C4-2B (cell line): ENCODE data around the gene SFMBT2.

Experiments used
- ZFX ChIP-seq: fragments of 450-650 bp; IDR thresholded peaks from 2 replicates; pipeline ENCODE4 v1.6.1; 2017
- TF ChIP-seq, protein P1 (sequence below): fragments of 450-650 bp; conservative IDR thresholded peaks from 2 replicates; pipeline ENCODE4 v1.5.1; 2017; ENCODE audit warnings: mild to moderate bottlenecking

DNA sequence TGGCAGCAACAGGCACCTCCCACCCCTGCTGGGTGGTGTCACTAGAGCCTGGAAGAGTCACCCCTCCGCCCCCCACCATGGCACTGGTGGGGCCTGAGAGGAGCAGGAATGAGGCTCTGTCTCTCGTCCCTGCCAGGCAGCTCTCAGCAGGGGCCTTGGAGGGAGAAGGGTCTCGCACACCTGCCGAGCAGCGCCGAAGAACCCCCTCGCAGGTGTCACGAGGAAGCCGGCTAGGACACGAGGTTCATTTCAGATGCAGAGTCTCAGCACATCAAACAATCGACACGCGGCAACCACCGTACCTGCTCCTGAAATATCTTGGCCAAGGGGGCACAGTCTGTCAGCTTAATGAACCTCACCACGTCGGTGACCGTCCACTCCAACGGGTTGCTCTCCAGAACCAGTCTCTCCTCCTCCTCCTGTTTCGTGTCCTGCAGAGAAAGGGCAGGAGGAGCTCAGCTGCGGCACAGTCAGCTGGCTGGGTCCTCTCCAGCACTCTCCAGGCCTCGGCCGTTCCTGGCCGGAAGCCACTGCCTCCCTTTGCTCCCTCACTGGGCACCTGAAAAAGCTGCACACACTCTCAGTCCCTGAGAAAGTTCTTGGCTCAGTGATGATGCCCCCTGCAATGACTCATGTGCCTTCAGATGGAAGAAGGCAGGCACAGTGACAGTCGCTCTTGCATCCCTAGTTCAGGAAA lies 240.1 kb downstream of the SFMBT2 start:
- TF ChIP-seq, protein P1, sequence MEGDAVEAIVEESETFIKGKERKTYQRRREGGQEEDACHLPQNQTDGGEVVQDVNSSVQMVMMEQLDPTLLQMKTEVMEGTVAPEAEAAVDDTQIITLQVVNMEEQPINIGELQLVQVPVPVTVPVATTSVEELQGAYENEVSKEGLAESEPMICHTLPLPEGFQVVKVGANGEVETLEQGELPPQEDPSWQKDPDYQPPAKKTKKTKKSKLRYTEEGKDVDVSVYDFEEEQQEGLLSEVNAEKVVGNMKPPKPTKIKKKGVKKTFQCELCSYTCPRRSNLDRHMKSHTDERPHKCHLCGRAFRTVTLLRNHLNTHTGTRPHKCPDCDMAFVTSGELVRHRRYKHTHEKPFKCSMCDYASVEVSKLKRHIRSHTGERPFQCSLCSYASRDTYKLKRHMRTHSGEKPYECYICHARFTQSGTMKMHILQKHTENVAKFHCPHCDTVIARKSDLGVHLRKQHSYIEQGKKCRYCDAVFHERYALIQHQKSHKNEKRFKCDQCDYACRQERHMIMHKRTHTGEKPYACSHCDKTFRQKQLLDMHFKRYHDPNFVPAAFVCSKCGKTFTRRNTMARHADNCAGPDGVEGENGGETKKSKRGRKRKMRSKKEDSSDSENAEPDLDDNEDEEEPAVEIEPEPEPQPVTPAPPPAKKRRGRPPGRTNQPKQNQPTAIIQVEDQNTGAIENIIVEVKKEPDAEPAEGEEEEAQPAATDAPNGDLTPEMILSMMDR = no peak
- no peak for TF ChIP-seq ZFX
